A549 (cell line): ENCODE measurements around the gene LAPTM5.

Source experiments
- ATOH8 ChIP-seq: fragments of 250-450 bp; sonication (Bioruptor Pico); IDR thresholded peaks from 2 replicates; pipeline ENCODE4 v1.5.0; 2020; ENCODE audit warnings: low read depth, mild to moderate bottlenecking, moderate library complexity
- CTCF ChIP-seq: fragments of >200 bp; sonication (Bioruptor Twin); formaldehyde crosslinking; IDR thresholded peaks from 3 replicates; pipeline ENCODE4 v1.5.1; 2016
- E2F6 ChIP-seq: IDR thresholded peaks from 2 replicates; pipeline ENCODE4 v1.6.1; 2012; ENCODE audit warnings: low read depth, borderline replicate concordance
- ELK1 ChIP-seq: fragments of 150-350 bp; IDR thresholded peaks from 2 replicates; pipeline ENCODE4 v1.6.1; 2014; ENCODE audit warnings: low read depth, mild to moderate bottlenecking, low read length
- ESRRA ChIP-seq: fragments of 150-350 bp; IDR thresholded peaks from 2 replicates; pipeline ENCODE4 v1.6.1; 2014; ENCODE audit warnings: mild to moderate bottlenecking, low read length, borderline replicate concordance
- FOSL2 ChIP-seq, 2 experiments: fragments of 450-650 bp in 1 of 2; fragments of >200 bp in 1 of 2; sonication (Bioruptor Twin) in 1 of 2; formaldehyde crosslinking; IDR thresholded peaks; 2 replicates each; pipeline versions ENCODE4 v1.5.0 to v1.6.1; 2016 to 2020; ENCODE audit warnings: mild to moderate bottlenecking in 1 of 2, moderate library complexity in 1 of 2
- KDM1A ChIP-seq: fragments of 200-600 bp; sonication (generic); IDR thresholded peaks from 2 replicates; pipeline ENCODE4 v1.6.1; 2016; ENCODE audit warnings: low read depth, mild to moderate bottlenecking
- MAX ChIP-seq: IDR thresholded peaks from 2 replicates; pipeline ENCODE4 v1.6.1; 2012
- NFE2L2 ChIP-seq: fragments of 150-350 bp; conservative IDR thresholded peaks from 2 replicates; pipeline ENCODE4 v1.6.1; 2014; ENCODE audit warnings: low read length
- RAD21 ChIP-seq, 2 experiments: fragments of >200 bp in 1 of 2; sonication (Bioruptor Twin) in 1 of 2; formaldehyde crosslinking in 1 of 2; IDR thresholded peaks in 1 of 2; conservative IDR thresholded peaks in 1 of 2; 2 replicates in 1 of 2; 3 replicates in 1 of 2; pipeline ENCODE4 v1.6.1; 2012 to 2018; ENCODE audit warnings: inconsistent platforms in 1 of 2
- SREBF2 ChIP-seq: fragments of 450-650 bp; IDR thresholded peaks from 2 replicates; pipeline ENCODE4 v1.6.1; 2014; ENCODE audit warnings: mild to moderate bottlenecking, moderate library complexity
- USF2 ChIP-seq: fragments of 450-650 bp; IDR thresholded peaks from 2 replicates; pipeline ENCODE4 v1.6.1; 2014; ENCODE audit warnings: antibody characterized with exemption
- ZNF302 ChIP-seq: fragments of 250-450 bp; sonication (Bioruptor Pico); IDR thresholded peaks from 2 replicates; pipeline ENCODE4 v1.9.0; 2021; ENCODE audit warnings: inconsistent platforms, mild to moderate bottlenecking, moderate library complexity

GRCh38 chr1:30694280-30695175, 63.0 kb downstream of the LAPTM5 start:
- TF ChIP-seq MAX = no peak
- TF ChIP-seq USF2 = no peak
- TF ChIP-seq CTCF = no peak
- TF ChIP-seq FOSL2 (IDR thresholded peaks at IDR 0.05) = no peak
- TF ChIP-seq FOSL2 (CRISPR knock-in tag; IDR thresholded peaks at IDR 0.05) = no peak
- TF ChIP-seq ATOH8 = no peak
- TF ChIP-seq ELK1 = no peak
- no peak for TF ChIP-seq E2F6
- no peak for TF ChIP-seq NFE2L2
- TF ChIP-seq ZNF302 = no peak
- TF ChIP-seq ESRRA = no peak
- no peak for TF ChIP-seq KDM1A
- no peak for TF ChIP-seq RAD21 (conservative IDR thresholded peaks at IDR 0.05 in 1 of 2, IDR thresholded peaks at IDR 0.05 in 1 of 2)
- TF ChIP-seq SREBF2 = no peak
